M059J (cell line): ENCODE measurements around the gene NOL4L. TPM values are rescaled to one million over a fixed set of nuclear protein-coding genes. Genes with fewer than 3 reads are reported as not detected.
"Not testable (repeated sequence)": the region's sequence is repeated elsewhere in the genome, so short reads cannot be mapped to it uniquely, and the experiment has no call there.

ENCODE experiments used
- DNase-seq: peaks from one replicate; pipeline ENCODE4 v3.0.0-alpha.2; 2012; ENCODE audit warnings: low read depth
- total RNA-seq: library from RNA; depleted of rRNA; stranded (reverse); fragments of >200 nt; shearing (Covaris generic); gene quantifications from 2 replicates; pipeline ENCODE4 v1.2.3, GENCODE V29; 2014

Gene NOL4L
- total RNA-seq, 1 experiment from 2014 or later: 14.2 TPM

DNA sequence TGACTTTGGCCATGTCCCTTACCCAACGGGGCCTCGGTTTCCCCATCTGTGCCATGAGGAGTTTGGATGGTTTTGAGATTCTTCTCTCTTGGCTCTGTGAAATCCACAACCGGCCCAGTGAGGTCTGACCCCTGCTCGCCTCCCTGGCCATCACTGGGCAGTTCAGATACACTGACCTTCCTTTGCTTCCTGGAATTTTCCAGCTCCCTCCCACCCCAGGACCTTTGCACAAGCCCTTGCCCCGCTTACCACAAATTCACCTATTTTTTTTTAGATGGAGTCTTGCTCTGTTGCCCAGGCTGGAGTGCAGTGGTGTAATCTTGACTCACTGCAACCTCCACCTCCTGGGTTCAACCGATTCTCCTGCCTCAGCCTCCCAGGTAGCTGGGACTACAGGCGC is 12.6 kb upstream of the NOL4L start:
- no peak for DNase-seq

DNA sequence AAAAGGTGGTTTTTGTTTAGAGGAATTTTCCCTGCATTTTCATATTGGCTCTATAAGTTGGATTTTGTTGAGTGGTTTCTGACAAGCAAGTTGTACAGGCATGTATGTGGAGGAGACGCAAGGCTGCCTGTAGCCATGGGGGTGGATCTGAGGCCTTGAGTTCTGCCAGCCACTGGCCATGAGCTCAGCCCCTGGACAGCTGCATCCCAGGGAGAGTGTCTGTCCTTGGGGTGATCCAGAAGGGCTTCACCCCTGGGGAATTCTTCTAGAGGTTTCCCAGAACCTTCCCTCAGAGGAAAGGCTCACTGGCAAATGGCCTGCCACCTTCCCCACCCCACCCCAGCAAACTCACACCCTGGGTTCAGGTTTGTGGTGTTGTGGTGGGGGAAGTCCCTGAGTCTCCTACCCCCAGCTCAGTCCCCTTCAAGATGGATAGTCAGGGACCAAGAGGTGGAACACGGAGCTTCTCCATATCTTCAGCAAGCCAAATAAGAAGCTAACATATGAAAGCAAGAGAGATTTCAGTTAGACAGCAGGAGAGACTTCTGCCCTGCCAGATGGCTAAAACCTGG is 11.6 kb upstream of the NOL4L start:
- no peak for DNase-seq

DNA sequence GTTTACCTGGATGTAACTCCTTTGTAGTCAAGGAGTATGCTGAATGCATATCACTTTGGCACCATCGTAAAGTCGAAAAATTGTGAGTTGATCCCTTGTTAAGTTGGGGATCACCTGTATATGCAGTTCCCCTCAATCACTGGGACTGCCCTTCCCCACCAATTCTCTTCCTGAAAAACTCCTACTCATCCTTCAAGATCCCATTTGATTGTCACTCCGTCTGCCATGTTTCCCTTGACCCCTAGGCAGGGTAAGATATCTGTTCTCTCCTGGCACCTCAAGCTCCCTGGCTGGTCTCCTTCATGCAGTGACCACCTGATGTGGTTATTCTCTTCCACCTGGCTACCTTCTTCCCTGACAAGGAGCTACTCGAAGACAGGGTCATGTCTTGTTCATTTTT is 10.0 kb upstream of the NOL4L start:
- no peak for DNase-seq

- not testable (repeated sequence) for DNase-seq
These were observed 9.5 kb upstream of the NOL4L start for GRCh38 chr20:32594669-32595068.

- DNase-seq: no peak
These were observed 9.1 kb upstream of the NOL4L start for GRCh38 chr20:32594204-32594603.

DNA sequence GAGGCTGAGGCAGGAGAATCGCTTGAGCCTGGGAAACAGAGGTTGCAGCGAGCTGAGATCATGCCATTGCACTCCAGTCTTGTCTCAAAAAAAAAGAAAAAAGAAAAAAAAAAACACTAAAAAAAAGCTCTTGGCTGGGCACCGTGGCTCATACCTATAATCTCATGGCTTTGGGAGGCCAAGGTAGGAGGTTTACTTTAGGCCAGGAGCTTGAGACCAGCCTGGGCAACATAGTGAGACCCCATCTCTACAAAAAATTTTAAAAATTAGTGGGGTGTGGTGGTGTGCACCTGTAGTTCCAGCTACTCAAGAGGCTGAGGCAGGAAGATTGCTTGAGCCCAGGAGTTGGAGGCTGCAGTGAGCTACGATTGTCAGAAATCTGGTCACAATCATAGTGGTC is 7.5 kb upstream of the NOL4L start:
- not testable (repeated sequence) for DNase-seq

GRCh38 chr20:32592022-32592421 is 6.9 kb upstream of the NOL4L start:
- no peak for DNase-seq

GRCh38 chr20:32589769-32590168 is 4.6 kb upstream of the NOL4L start:
- DNase-seq: no peak

DNA sequence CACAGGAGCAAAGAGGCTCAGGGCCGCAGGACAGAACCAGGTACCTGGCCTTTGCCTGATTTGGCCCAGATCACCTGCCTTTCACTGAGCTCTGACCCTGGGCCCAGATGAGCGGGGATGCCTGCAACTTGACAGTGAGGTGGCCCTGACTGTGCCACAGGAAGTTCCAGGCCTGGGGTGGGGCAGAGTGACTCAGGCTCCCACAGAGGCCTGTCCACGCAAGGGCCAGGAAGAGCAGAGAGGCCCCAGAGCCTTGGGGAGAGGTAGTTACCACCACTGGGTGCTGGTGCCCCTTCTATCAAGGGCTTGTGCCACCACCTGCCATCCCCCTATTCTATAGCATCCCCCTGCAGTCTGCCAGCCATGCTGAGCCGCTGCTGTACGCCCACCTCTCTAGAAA is 4.1 kb upstream of the NOL4L start:
- DNase-seq: peak; percentile 69

DNA sequence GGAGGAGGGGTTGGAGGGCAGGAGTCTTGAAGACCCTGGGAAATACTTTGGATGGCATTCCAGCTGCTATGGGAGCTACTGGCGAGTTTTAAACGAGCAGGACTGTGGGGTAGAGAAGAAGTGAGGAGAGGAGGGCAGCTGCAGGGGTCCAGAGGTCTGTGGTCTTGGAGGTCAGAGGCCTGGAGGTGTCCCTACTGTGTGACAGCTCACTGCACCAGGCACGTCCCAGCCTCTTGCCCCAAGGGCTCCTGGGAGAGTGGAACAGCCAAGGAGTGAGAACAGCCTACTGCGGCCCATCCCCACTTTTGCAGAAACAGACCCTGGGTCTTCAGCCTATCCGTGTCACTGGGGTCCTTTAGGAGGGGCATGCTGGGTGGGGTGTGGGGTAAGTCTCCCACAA is 2.9 kb upstream of the NOL4L start:
- DNase-seq: no peak

DNA sequence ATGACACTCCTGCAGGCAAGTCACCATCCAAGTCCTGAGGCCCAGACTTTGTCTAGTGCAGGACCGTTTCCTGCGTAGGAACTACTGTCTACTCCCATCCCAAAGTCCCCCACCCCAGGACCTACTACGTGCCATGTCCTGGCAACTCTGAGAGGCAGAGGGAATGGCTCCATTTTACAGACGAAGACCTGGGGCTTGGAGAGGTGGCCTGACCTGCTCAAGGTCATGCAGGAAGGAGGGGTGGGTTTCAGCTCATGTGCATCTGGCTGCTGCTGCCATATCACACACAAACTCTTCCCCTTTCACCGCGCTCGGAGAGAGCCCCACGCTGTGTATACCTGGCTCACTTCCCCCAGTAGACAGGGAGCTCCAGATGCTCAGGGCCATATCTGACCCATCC is 1.2 kb upstream of the NOL4L start:
- DNase-seq: no peak

- DNase-seq: no peak
These were observed 524 bp upstream of the NOL4L start for GRCh38 chr20:32585586-32586127.

DNA sequence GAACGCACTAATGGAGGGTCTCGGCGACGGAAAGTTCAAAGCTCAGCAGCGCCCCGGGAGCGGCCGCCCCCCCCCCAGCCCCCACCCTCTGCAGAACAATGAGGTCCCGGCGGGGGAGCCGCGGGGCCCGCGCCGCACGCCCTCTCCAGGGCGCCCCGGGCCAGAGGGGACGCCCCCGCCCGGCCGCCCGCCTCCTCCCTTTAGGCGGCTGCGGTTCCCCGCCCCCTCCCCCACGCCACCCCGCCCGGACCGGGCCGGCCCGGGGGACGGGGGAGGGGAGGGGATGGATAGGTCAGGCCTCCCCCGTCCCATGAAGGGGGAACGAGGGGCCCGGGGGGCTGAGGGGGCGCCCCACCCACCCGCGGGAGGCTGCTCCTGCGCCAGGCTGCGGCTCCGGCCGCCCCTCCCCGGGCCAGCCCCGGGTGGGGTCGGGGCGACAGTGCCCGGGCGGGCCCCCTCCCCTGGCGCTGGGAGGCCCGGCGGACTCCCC is 1.5 kb downstream of the NOL4L start:
- DNase-seq: no peak

- DNase-seq: no peak
These were observed 2.2 kb downstream of the NOL4L start for GRCh38 chr20:32582659-32583580.

DNA sequence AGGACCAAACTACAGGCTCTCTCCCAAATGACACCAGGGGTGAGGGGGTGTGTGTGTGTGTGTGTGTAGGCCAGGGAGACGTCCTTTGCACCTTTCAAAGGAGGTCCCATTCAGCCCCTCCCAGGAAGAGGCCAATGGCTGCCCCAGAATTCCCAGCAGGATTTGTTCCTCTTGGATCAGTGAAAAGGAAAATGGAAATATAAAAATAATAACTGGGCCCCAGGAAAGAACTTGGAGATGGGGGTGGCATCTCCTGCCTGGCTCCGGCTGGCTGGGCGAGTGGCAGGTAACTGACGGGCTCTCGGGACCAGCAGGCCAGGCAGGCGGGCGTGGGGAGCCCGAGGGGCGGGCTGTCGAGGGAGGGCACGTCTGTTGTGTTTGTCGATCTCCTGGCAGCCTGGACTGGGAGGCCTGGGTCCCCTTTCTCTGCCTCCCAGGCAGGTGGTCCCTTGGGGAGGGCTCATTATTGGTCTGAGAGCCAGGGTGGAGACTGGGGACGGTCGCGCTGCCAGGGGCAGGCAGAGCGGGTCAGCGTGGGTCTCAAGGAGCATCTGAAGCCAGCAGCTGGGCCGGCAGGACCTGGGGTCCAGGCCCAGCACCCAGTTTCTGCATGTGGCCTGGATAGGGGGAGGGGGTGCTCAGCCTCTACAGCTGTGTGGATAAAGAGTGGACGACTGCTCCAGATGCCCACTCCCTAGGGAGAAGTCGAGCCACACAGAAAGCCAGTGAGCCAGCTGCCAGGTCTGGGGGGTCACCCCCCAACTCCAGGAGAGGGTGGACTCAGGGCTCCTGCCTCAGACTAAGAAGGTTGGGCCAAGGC is 3.1 kb downstream of the NOL4L start:
- no peak for DNase-seq

- no peak for DNase-seq
These were observed 3.9 kb downstream of the NOL4L start for GRCh38 chr20:32580970-32581838.

DNA sequence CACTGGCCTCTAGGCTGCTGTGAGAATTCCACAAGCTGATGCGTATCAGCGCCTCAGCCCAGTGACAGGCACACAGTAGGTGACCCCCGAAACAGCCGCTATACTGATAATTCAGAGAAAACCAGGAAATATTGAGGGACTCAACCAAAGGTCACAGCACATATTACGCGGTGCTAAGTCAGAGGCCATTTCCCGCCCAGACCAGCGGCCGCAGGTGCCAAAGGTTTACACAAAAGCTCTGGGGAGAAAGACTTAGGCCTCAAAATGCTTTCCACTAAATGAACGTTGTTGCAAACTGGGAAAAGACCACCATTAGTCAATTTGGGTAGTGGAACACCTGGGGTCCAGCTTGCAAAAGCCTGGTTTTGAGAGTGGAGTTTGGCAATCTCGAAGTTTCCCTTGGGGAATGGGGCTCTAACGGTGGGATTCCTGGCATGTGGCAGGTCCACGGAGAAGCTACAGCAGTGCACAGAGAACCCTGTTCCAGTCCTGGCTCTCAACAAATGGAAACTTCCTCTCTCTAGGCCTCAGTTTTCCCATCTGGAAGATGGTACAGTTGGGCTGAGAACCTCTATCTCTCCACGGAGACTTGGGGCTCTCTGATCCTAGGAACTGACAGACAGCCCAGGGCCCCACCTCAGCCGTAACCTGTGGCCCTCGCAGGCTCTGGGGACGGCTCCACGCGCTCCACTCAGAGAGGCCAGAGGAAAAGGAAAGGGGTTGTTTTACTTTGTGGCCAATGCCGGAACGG is 4.7 kb downstream of the NOL4L start:
- DNase-seq: no peak

DNA sequence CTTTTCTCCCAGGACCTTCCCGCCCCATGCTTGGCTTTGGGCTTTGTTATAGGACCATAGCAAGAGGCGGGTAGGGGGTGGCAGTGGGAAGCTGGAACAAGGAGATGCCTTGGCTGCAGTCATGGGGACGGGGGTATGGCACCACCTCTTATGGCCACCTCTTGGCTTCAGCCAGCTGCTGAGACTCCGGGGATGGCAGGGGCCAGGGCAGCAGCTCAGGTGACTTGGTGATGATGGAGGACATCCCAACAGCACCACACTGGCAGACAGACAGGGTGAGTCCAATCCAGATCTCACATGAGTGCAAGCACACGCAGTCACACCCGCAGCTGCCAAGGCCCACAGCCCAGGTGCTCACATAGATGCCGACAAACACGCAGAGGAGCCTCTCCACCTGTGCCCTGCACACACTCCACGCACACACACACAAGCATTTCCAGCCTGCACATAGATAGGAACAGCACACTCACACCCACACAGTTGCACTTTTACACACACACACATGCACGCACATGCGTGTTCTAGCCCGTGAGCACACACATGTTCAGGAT is 6.2 kb downstream of the NOL4L start:
- no peak for DNase-seq

- DNase-seq: not testable (repeated sequence)
These were observed 7.1 kb downstream of the NOL4L start for GRCh38 chr20:32578062-32578461.

- DNase-seq: peak; percentile 48
These were observed 7.5 kb downstream of the NOL4L start for GRCh38 chr20:32577657-32578056.
